ENCODE measurements around the gene ECD.

The ECD gene

DNA sequence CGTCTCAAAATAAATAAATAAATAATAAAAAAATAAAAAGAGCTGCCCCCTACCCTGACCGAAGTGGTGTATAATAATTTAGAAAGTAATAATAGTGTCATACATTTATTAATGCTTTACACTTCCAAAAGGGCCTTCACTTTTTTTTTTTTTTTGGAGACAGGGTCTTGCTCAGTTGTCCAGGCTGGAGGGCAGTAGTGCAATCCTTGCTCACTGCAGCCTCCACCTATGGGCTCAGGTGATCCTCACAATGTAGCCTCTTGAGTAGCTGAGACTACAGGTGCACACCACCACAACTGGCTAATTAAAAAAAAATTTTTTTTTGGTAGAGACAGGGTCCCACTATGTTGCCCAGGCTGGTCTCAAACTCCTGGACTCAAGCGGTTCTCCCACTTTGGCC, 1.5 kb upstream of the ECD start:
- Histone ChIP-seq H4K20me1 (ENCODE audit: insufficient read depth, low read length) (no peaks in the 10 kb centered on the region), H3K4me1 (ENCODE audit: low read length) (peaks cover 4% of the 10 kb centered on the region; the same call in 1 of the 2 replicates), H3K4me2 (ENCODE audit: low read depth, low read length) (no peak overlapping the region), H3K9ac (ENCODE audit: low read length) (no peak overlapping the region), H2AFZ (ENCODE audit: low read length) (no peak overlapping the region), H3K9me2 (replicated peaks; ENCODE audit: insufficient read depth, low read length) (no peaks in the 10 kb centered on the region), H3K79me2 (ENCODE audit: low read length) (peaks cover 38% of the 10 kb centered on the region), H3K9me3 (replicated peaks; ENCODE audit: insufficient read depth, low read length) (no peaks in the 10 kb centered on the region), H3K27me3 (replicated peaks; ENCODE audit: insufficient read depth, low read length) (no peaks in the 10 kb centered on the region), H3K4me3 (ENCODE audit: low read length) (no peak overlapping the region), H3K36me3 (replicated peaks; ENCODE audit: insufficient read depth, low read length) (no peaks in the 10 kb centered on the region), H3F3A (ENCODE audit: insufficient read depth, low read length) (peaks cover 13% of the 10 kb centered on the region; the same call in 1 of the 2 replicates), H3K27ac (ENCODE audit: low read length) (no peak overlapping the region)
- no peak for DNase-seq
- TF ChIP-seq, protein P1, sequence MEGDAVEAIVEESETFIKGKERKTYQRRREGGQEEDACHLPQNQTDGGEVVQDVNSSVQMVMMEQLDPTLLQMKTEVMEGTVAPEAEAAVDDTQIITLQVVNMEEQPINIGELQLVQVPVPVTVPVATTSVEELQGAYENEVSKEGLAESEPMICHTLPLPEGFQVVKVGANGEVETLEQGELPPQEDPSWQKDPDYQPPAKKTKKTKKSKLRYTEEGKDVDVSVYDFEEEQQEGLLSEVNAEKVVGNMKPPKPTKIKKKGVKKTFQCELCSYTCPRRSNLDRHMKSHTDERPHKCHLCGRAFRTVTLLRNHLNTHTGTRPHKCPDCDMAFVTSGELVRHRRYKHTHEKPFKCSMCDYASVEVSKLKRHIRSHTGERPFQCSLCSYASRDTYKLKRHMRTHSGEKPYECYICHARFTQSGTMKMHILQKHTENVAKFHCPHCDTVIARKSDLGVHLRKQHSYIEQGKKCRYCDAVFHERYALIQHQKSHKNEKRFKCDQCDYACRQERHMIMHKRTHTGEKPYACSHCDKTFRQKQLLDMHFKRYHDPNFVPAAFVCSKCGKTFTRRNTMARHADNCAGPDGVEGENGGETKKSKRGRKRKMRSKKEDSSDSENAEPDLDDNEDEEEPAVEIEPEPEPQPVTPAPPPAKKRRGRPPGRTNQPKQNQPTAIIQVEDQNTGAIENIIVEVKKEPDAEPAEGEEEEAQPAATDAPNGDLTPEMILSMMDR (IDR thresholded peaks at IDR 0.05; ENCODE audit: low read length) = no peak

DNA sequence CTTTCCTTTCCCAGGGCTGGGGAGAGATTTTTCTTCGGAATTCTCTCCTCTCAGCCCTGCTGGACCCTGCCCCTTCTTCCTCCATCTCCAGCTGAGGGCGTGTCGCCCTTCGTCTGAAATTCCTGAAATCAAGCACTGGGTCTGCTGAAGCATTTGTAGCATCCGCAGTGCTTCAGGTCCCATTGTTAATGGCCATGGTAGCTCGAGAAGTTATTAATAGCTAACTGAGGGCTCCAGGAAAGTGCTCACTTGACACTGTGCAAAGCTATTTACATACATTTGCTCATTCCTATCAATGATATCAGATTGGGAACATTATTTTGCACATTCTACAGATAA, 626 bp upstream of the ECD start:
- Histone ChIP-seq H3K79me2 (ENCODE audit: low read length) (peaks cover 38% of the 10 kb centered on the region), H3K9ac (ENCODE audit: low read length) (peak overlapping the region; percentile 79), H3K4me1 (ENCODE audit: low read length) (peaks cover 4% of the 10 kb centered on the region; the same call in 1 of the 2 replicates), H4K20me1 (ENCODE audit: insufficient read depth, low read length) (no peaks in the 10 kb centered on the region), H3K9me2 (replicated peaks; ENCODE audit: insufficient read depth, low read length) (no peaks in the 10 kb centered on the region), H3K27ac (ENCODE audit: low read length) (peak overlapping the region; percentile 82; the same call in 1 of the 2 replicates), H3K4me3 (ENCODE audit: low read length) (peak overlapping the region; percentile 94), H3K9me3 (replicated peaks; ENCODE audit: insufficient read depth, low read length) (no peaks in the 10 kb centered on the region), H3K36me3 (replicated peaks; ENCODE audit: insufficient read depth, low read length) (no peaks in the 10 kb centered on the region; the same call in 1 of the 2 replicates), H3K4me2 (ENCODE audit: low read depth, low read length) (peak overlapping the region; percentile 90), H2AFZ (ENCODE audit: low read length) (peak overlapping the region; percentile 88), H3F3A (ENCODE audit: insufficient read depth, low read length) (peaks cover 13% of the 10 kb centered on the region; the same call in 1 of the 2 replicates), H3K27me3 (replicated peaks; ENCODE audit: insufficient read depth, low read length) (no peaks in the 10 kb centered on the region)
- peak; percentile 14 for DNase-seq
- TF ChIP-seq EZH2 (optimal IDR thresholded peaks at IDR 0.05; ENCODE audit: low read depth, low read length) = no peak
- TF ChIP-seq, protein P1 (IDR thresholded peaks at IDR 0.05; ENCODE audit: low read length) = no peak
- TF ChIP-seq EZH2phosphoT487 (IDR thresholded peaks at IDR 0.05; ENCODE audit: low read length) = no peak

DNA sequence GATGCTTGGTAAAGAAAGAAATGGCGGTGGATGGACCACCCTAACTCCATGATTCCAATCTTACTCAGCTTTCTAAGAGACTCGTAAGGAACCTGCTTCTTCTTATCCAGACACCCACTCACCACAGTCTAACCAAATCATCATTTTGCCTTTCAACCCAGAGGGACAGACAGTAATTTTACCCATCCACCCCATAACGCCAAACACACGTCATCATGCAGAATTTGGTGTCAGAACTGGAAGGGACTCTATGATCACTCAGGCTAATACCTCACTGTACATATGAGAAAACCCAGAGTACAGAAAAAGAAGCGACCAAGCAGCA, 388 bp downstream of the ECD start:
- Histone ChIP-seq H2AFZ (ENCODE audit: low read length) (peak overlapping the region; percentile 88), H3K4me3 (ENCODE audit: low read length) (peak overlapping the region; percentile 94), H3K9me3 (replicated peaks; ENCODE audit: insufficient read depth, low read length) (no peaks in the 10 kb centered on the region), H4K20me1 (ENCODE audit: insufficient read depth, low read length) (no peaks in the 10 kb centered on the region), H3K9me2 (replicated peaks; ENCODE audit: insufficient read depth, low read length) (no peaks in the 10 kb centered on the region), H3F3A (ENCODE audit: insufficient read depth, low read length) (peaks cover 13% of the 10 kb centered on the region; the same call in 1 of the 2 replicates), H3K4me1 (ENCODE audit: low read length) (peaks cover 4% of the 10 kb centered on the region; the same call in 1 of the 2 replicates), H3K27ac (ENCODE audit: low read length) (peak overlapping the region; percentile 82), H3K79me2 (ENCODE audit: low read length) (peaks cover 45% of the 10 kb centered on the region), H3K4me2 (ENCODE audit: low read depth, low read length) (peak overlapping the region; percentile 82), H3K9ac (ENCODE audit: low read length) (peak overlapping the region; percentile 79), H3K36me3 (replicated peaks; ENCODE audit: insufficient read depth, low read length) (no peaks in the 10 kb centered on the region; the same call in 1 of the 2 replicates), H3K27me3 (replicated peaks; ENCODE audit: insufficient read depth, low read length) (no peaks in the 10 kb centered on the region)
- TF ChIP-seq EZH2phosphoT487 (IDR thresholded peaks at IDR 0.05; ENCODE audit: low read length) = no peak
- no peak for TF ChIP-seq EZH2 (optimal IDR thresholded peaks at IDR 0.05; ENCODE audit: low read depth, low read length)
- TF ChIP-seq, protein P1 (IDR thresholded peaks at IDR 0.05; ENCODE audit: low read length) = no peak
- no peak for DNase-seq

Measured in MM.1S (cell line).